ENCODE measurements around the gene ALDH7A1. TPM values are rescaled to one million over a fixed set of nuclear protein-coding genes. Genes with fewer than 3 reads are reported as not detected.

The ALDH7A1 gene
- total RNA-seq, 1 donor from 2014 or later, result 90.6 TPM

- Histone ChIP-seq H3K9me3 (ENCODE audit: insufficient read depth, low read depth, low read length) (no peaks in the 10 kb centered on the region), H3K27me3 (ENCODE audit: insufficient read depth, low read length) (no peaks in the 10 kb centered on the region), H3K4me2 (ENCODE audit: low read length) (no peak overlapping the region), H3K27ac (ENCODE audit: low read depth, low read length) (no peak overlapping the region), H3K4me1 (ENCODE audit: insufficient read depth, low read length) (no peaks in the 10 kb centered on the region), H3K9ac (ENCODE audit: low read length) (no peak overlapping the region), H3K79me2 (ENCODE audit: insufficient read depth, low read length) (no peaks in the 10 kb centered on the region), H3K36me3 (ENCODE audit: insufficient read depth, low read length) (no peaks in the 10 kb centered on the region), H3K4me3 (ENCODE audit: insufficient read depth, low read depth, low read length) (no peak overlapping the region), H2AFZ (ENCODE audit: low read depth, low read length) (peak overlapping the region; percentile 51), H4K20me1 (ENCODE audit: insufficient read depth, low read length) (no peaks in the 10 kb centered on the region)
- Mint-ChIP-seq H3K27me3 (ENCODE audit: low read depth, unreplicated experiment) (no peaks in the 10 kb centered on the region), H3K4me3 (ENCODE audit: unreplicated experiment) (no peak overlapping the region), H3K27ac (ENCODE audit: unreplicated experiment) (no peak overlapping the region), H3K36me3 (ENCODE audit: low read depth, unreplicated experiment) (no peaks in the 10 kb centered on the region), H3K9me3 (ENCODE audit: unreplicated experiment) (peaks cover 4% of the 10 kb centered on the region), H3K4me1 (ENCODE audit: low read depth, unreplicated experiment) (peaks cover 3% of the 10 kb centered on the region)
- no peak for TF ChIP-seq EZH2 (IDR thresholded peaks at IDR 0.05; ENCODE audit: insufficient read depth, low read length)
- no peak for TF ChIP-seq CTCF (IDR thresholded peaks at IDR 0.05; ENCODE audit: insufficient read depth, low read depth, low read length)
- FAIRE-seq (no peak), DNase-seq (ENCODE audit: low read depth) (no peak)
Observed at GRCh38 chr5:126525630-126526245, 69.3 kb downstream of the ALDH7A1 start.

- no peaks in the 10 kb centered on the region for H3K27me3 Mint-ChIP-seq (ENCODE audit: low read depth, unreplicated experiment)
- Histone ChIP-seq H3K79me2 (ENCODE audit: insufficient read depth, low read length) (no peaks in the 10 kb centered on the region), H3K36me3 (ENCODE audit: insufficient read depth, low read length) (no peaks in the 10 kb centered on the region), H2AFZ (ENCODE audit: low read depth, low read length) (no peak overlapping the region), H3K27ac (ENCODE audit: low read depth, low read length) (no peak overlapping the region), H3K9me3 (ENCODE audit: insufficient read depth, low read depth, low read length) (no peaks in the 10 kb centered on the region), H3K4me2 (ENCODE audit: low read length) (no peak overlapping the region), H3K9ac (ENCODE audit: low read length) (no peak overlapping the region), H3K27me3 (ENCODE audit: insufficient read depth, low read length) (no peaks in the 10 kb centered on the region), H3K4me1 (ENCODE audit: insufficient read depth, low read length) (no peaks in the 10 kb centered on the region), H4K20me1 (ENCODE audit: insufficient read depth, low read length) (no peaks in the 10 kb centered on the region), H3K4me3 (ENCODE audit: insufficient read depth, low read depth, low read length) (no peak overlapping the region)
- H3K4me3 Mint-ChIP-seq (ENCODE audit: unreplicated experiment), result no peak overlapping the region
- no peak overlapping the region for H3K27ac Mint-ChIP-seq (ENCODE audit: unreplicated experiment)
- H3K4me1 Mint-ChIP-seq (ENCODE audit: low read depth, unreplicated experiment), result peaks cover 14% of the 10 kb centered on the region
- DNase-seq (ENCODE audit: low read depth), result no peak
- no peaks in the 10 kb centered on the region for H3K36me3 Mint-ChIP-seq (ENCODE audit: low read depth, unreplicated experiment)
- H3K9me3 Mint-ChIP-seq (ENCODE audit: unreplicated experiment), result peaks cover 4% of the 10 kb centered on the region
- FAIRE-seq, result no peak
- TF ChIP-seq CTCF (IDR thresholded peaks at IDR 0.05; ENCODE audit: insufficient read depth, low read depth, low read length), result no peak
- TF ChIP-seq EZH2 (IDR thresholded peaks at IDR 0.05; ENCODE audit: insufficient read depth, low read length), result no peak
Observed at GRCh38 chr5:126523818-126524510, 71.1 kb downstream of the ALDH7A1 start.

GRCh38 chr5:126521130-126521529 is 73.9 kb downstream of the ALDH7A1 start:
- TF ChIP-seq EZH2 (IDR thresholded peaks at IDR 0.05; ENCODE audit: insufficient read depth, low read length), result no peak
- TF ChIP-seq CTCF (IDR thresholded peaks at IDR 0.05; ENCODE audit: insufficient read depth, low read depth, low read length), result no peak
- H3K27ac Mint-ChIP-seq (ENCODE audit: unreplicated experiment), result no peak overlapping the region
- Histone ChIP-seq H3K9ac (ENCODE audit: low read length) (no peak overlapping the region), H2AFZ (ENCODE audit: low read depth, low read length) (no peak overlapping the region), H3K27me3 (ENCODE audit: insufficient read depth, low read length) (no peaks in the 10 kb centered on the region), H3K4me3 (ENCODE audit: insufficient read depth, low read depth, low read length) (no peak overlapping the region), H4K20me1 (ENCODE audit: insufficient read depth, low read length) (no peaks in the 10 kb centered on the region), H3K27ac (ENCODE audit: low read depth, low read length) (no peak overlapping the region), H3K79me2 (ENCODE audit: insufficient read depth, low read length) (no peaks in the 10 kb centered on the region), H3K36me3 (ENCODE audit: insufficient read depth, low read length) (no peaks in the 10 kb centered on the region), H3K4me2 (ENCODE audit: low read length) (no peak overlapping the region), H3K4me1 (ENCODE audit: insufficient read depth, low read length) (peaks cover under 1% of the 10 kb centered on the region), H3K9me3 (ENCODE audit: insufficient read depth, low read depth, low read length) (no peaks in the 10 kb centered on the region)
- DNase-seq (ENCODE audit: low read depth) (no peak), FAIRE-seq (no peak)
- H3K4me3 Mint-ChIP-seq (ENCODE audit: unreplicated experiment), result no peak overlapping the region
- H3K4me1 Mint-ChIP-seq (ENCODE audit: low read depth, unreplicated experiment), result peaks cover 14% of the 10 kb centered on the region
- H3K36me3 Mint-ChIP-seq (ENCODE audit: low read depth, unreplicated experiment), result no peaks in the 10 kb centered on the region
- no peaks in the 10 kb centered on the region for H3K9me3 Mint-ChIP-seq (ENCODE audit: unreplicated experiment)
- no peaks in the 10 kb centered on the region for H3K27me3 Mint-ChIP-seq (ENCODE audit: low read depth, unreplicated experiment)

Measured in astrocyte (in vitro differentiated cells and primary cell).